Transverse colon (tissue), 4 donors: ENCODE data around the gene ABCG1. TPM values are rescaled to one million over a fixed set of nuclear protein-coding genes. Genes with fewer than 3 reads are reported as not detected.
A peak's percentile ranks its signal among the peaks of the same experiment; 100 is the strongest.

ENCODE experiments used
- DNase-seq: peaks from one replicate; pipeline ENCODE4 v3.0.0-alpha.2; 2019
- H3K27ac ChIP-seq, 4 donors: fragments of 200-600 bp; sonication (generic); 2 replicates each; pipeline ENCODE4 v1.5.1; 2016 to 2018; ENCODE audit warnings: inconsistent platforms in 4 of 4
- H3K27me3 ChIP-seq: fragments of 200-600 bp; sonication (generic); 2 replicates; pipeline ENCODE4 v1.5.1; 2017; ENCODE audit warnings: inconsistent platforms
- H3K36me3 ChIP-seq, 4 donors: fragments of 200-600 bp; sonication (generic); 2 replicates each; pipeline ENCODE4 v1.5.1; 2017 to 2019; ENCODE audit warnings: inconsistent platforms in 4 of 4
- H3K4me1 ChIP-seq, 4 donors: fragments of 200-600 bp; sonication (generic); 2 replicates each; pipeline ENCODE4 v1.5.1; 2017 to 2020; ENCODE audit warnings: inconsistent platforms in 4 of 4
- H3K4me3 ChIP-seq, 4 donors: fragments of 200-600 bp; sonication (generic); 1 replicate in 1 of 4; 2 replicates in 3 of 4; pipeline versions ENCODE4 v1.5.1 to v1.6.1; 2017 to 2019; ENCODE audit warnings: inconsistent platforms in 4 of 4
- H3K9me3 ChIP-seq, 2 donors: fragments of 200-600 bp; sonication (generic); 2 replicates each; pipeline ENCODE4 v1.5.1; 2017 to 2019; ENCODE audit warnings: inconsistent platforms in 2 of 2
- EP300 ChIP-seq: sonication (generic); formaldehyde crosslinking; IDR thresholded peaks from one replicate; pipeline ENCODE4 v1.6.1; 2017; ENCODE audit warnings: antibody characterized with exemption, low read depth
- POLR2A ChIP-seq: fragments of 450-650 bp; IDR thresholded peaks from one replicate; pipeline ENCODE4 v1.6.1; 2016; ENCODE audit warnings: antibody characterized with exemption, mild to moderate bottlenecking, moderate library complexity
- POLR2AphosphoS5 ChIP-seq, 3 donors: sonication (generic); formaldehyde crosslinking; IDR thresholded peaks; one replicate each; pipeline ENCODE4 v1.6.1; 2016; ENCODE audit warnings: antibody characterized with exemption in 3 of 3
- WGBS, 2 donors: methylation state at CpG; one replicate each; pipeline ENCODE4 v1.1.5; 2018; ENCODE audit warnings: low coverage in 1 of 2; 5-methylcytosine and 5-hydroxymethylcytosine counted together
- in situ Hi-C, 4 donors: fragments of 200-750 bp; cut with MboI; loops; one replicate each; pipeline versions ENCODE4 v1.15.0 to v1.15.1; 2017; ENCODE audit warnings: low sequenced_read_pairs in 3 of 4, low pct_ligation_motif_present in 1 of 4, low pct_unique_long_range_greater_than_20kb in 1 of 4
- intact Hi-C: fragments of 100-400 bp; cut with DNase I; formaldehyde crosslinking; loops from one replicate; pipeline ENCODE4 v1.15.1; 2023; ENCODE audit warnings: low total_unique reads
- total RNA-seq, 4 donors: library from RNA; depleted of rRNA; stranded (reverse); fragments of >200 nt; gene quantifications; one replicate each; pipeline ENCODE4 v1.1.0, GENCODE V29; 2016
- TF ChIP-seq, protein P1 (sequence below), 5 experiments: fragments of 200-600 bp in 3 of 5; fragments of 450-650 bp in 2 of 5; sonication (generic) in 3 of 5; IDR thresholded peaks; 1 replicate in 2 of 5; 2 replicates in 3 of 5; pipeline ENCODE4 v1.5.1; 2016 to 2017; ENCODE audit warnings: antibody characterized with exemption in 5 of 5, inconsistent platforms in 3 of 5, mild to moderate bottlenecking in 2 of 5, moderate library complexity in 1 of 5

ABCG1 gene
- total RNA-seq, 4 donors from 2014 or later = 17.1 to 67.7 (median 53.2) TPM

DNA sequence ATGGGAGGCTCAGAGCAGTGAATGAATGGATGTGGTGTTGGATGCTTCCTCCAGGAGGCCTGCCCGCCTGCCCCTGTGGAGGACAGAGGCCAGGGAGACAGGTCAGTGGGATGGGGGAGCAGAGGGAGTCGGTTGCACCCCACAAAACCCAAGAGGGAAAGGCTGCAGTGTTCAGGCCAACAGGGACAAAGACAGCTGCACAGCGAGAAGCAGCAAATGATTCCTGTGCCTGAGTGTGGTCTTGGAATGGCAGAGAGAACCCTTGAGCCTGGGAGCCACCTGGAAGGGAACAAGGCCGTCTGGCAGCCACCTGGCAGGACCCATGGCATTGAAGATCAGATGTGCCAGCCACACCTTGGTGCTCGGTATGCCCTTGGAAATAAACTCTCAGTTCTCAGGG lies 88.2 kb downstream of the ABCG1 start:
- no peak overlapping the region for H3K27ac ChIP-seq
- peaks cover 11% of the 10 kb centered on the region for H3K27me3 ChIP-seq
- whole genome bisulfite sequencing, 2 donors = 40 to 60% methylated on average over 1 to 5 of the region's 5 CpGs
- no peak overlapping the region for H3K4me3 ChIP-seq
- peaks cover 8 to 19% (median 11%) of the 10 kb centered on the region in 4 donors for H3K4me1 ChIP-seq
- intact Hi-C loops (no loop called here), in situ Hi-C loops (loop anchor here in 1 of 4 donors (25.0 kb wide), 1 partner anchor 255 kb away; no protein-coding TSS in a partner anchor)
- TF ChIP-seq POLR2AphosphoS5 (IDR thresholded peaks at IDR 0.05) (peak in 1 of 3 donors; percentile 13), POLR2A (no peak)
- TF ChIP-seq, protein P1, sequence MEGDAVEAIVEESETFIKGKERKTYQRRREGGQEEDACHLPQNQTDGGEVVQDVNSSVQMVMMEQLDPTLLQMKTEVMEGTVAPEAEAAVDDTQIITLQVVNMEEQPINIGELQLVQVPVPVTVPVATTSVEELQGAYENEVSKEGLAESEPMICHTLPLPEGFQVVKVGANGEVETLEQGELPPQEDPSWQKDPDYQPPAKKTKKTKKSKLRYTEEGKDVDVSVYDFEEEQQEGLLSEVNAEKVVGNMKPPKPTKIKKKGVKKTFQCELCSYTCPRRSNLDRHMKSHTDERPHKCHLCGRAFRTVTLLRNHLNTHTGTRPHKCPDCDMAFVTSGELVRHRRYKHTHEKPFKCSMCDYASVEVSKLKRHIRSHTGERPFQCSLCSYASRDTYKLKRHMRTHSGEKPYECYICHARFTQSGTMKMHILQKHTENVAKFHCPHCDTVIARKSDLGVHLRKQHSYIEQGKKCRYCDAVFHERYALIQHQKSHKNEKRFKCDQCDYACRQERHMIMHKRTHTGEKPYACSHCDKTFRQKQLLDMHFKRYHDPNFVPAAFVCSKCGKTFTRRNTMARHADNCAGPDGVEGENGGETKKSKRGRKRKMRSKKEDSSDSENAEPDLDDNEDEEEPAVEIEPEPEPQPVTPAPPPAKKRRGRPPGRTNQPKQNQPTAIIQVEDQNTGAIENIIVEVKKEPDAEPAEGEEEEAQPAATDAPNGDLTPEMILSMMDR (IDR thresholded peaks at IDR 0.05) = no peak
- no peak for DNase-seq
- no peaks in the 10 kb centered on the region for H3K36me3 ChIP-seq
- H3K9me3 ChIP-seq = no peaks in the 10 kb centered on the region

DNA sequence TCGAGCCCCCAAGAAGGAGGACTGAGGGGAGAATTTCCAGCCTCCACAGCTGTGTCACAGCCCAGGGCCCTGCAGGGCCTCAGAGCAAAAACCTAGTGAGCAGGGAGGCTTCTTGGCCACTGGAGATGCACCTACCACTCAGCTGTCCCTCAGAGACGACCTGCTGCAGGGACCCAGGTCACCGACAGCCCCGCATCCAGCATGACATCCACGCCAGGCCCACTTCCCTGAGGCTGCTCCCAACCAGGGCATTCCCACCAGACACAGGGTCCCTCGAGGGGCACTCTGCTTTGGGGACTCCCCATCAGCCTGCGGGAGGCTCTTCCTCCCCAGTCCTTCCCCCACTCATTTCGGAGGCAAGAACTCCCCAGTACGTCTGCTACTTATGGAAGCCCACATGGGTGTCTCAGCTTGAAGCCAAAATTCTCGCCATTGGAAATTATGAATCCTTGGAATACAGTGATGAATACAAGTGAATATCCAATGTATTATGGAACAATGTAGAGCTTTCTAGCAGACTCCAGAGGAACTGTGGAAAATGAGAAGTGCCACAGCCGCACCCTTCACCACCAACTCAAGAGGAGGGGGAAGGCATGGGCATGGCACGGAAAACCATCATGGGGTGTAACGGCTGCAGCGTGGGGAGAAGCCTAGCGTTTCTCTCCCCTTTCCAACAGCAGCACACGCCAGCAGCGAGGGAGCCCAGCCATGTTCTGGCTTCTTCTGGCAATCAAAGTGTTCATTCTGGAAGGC lies 89.4 kb downstream of the ABCG1 start:
- no peaks in the 10 kb centered on the region for H3K36me3 ChIP-seq
- H3K4me3 ChIP-seq = no peak overlapping the region
- H3K27ac ChIP-seq = no peak overlapping the region
- DNase-seq = no peak
- intact Hi-C loops = no loop called here
- TF ChIP-seq, protein P1 (IDR thresholded peaks at IDR 0.05) = no peak
- TF ChIP-seq EP300 = no peak
- TF ChIP-seq POLR2AphosphoS5 (IDR thresholded peaks at IDR 0.05) = no peak
- no peak for TF ChIP-seq POLR2A
- in situ Hi-C loops = loop anchor here in 1 of 4 donors (25.0 kb wide), 1 partner anchor 254 kb away; no protein-coding TSS in a partner anchor
- peaks cover 11% of the 10 kb centered on the region for H3K27me3 ChIP-seq
- peaks cover 15 to 31% (median 23%) of the 10 kb centered on the region in 4 donors for H3K4me1 ChIP-seq
- no peaks in the 10 kb centered on the region for H3K9me3 ChIP-seq
- 78 to 82% methylated on average over 8 to 17 of the region's 17 CpGs for WGBS, 2 donors

DNA sequence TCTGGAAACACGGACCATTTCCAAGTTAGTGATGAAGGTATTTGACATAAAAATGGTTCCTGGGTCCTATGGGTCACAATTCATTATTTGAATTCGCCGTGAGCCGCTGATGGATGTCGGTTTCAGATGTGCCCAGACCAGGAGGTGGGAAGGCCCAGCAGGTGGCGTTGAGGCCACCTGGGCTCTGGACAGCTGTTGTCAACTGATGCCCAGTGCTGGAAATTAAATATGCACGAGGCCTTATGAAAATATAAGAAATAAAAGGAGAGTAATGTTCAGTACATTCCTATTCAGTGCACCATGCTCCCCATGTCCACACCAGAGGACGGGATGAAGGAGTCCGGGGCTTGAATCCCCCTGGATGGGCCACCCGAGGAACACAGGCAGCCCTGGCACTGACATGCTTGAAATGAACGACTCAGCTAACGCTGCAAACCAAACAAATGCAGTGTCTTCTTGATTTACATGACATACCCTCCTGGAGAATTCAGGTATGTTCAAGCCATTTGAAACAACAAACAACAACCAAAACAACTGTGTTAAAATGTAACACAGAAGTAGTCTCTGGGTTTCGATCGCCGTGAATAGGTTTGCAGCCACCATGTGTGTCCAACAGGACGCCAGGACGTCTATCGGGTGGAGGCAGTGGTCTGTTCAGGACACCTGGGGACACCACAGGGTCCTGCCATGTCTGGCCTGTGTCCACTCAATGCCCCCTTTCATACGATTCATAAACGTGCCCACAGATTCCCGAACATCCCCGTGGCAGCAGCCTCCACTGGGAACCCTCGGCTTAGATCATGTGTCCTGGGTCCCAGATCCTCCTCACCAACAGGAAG lies 90.2 kb downstream of the ABCG1 start:
- no peak for DNase-seq
- TF ChIP-seq, protein P1 (IDR thresholded peaks at IDR 0.05) = peak in 3 of 5 experiments; percentile 10 to 44 (median 30)
- TF ChIP-seq POLR2A (no peak), EP300 (no peak)
- H3K4me3 ChIP-seq = no peak overlapping the region
- peaks cover 11% of the 10 kb centered on the region for H3K27me3 ChIP-seq
- H3K9me3 ChIP-seq = no peaks in the 10 kb centered on the region
- peak overlapping the region in 1 of 4 donors; percentile 2 for H3K27ac ChIP-seq
- intact Hi-C loops = no loop called here
- in situ Hi-C loops = loop anchor here in 1 of 4 donors (25.0 kb wide), 1 partner anchor 253 kb away; no protein-coding TSS in a partner anchor
- H3K4me1 ChIP-seq = peaks cover 18 to 38% (median 24%) of the 10 kb centered on the region in 4 donors
- no peaks in the 10 kb centered on the region for H3K36me3 ChIP-seq
- 37 to 48% methylated on average over 9 to 23 of the region's 23 CpGs for WGBS, 2 donors

DNA sequence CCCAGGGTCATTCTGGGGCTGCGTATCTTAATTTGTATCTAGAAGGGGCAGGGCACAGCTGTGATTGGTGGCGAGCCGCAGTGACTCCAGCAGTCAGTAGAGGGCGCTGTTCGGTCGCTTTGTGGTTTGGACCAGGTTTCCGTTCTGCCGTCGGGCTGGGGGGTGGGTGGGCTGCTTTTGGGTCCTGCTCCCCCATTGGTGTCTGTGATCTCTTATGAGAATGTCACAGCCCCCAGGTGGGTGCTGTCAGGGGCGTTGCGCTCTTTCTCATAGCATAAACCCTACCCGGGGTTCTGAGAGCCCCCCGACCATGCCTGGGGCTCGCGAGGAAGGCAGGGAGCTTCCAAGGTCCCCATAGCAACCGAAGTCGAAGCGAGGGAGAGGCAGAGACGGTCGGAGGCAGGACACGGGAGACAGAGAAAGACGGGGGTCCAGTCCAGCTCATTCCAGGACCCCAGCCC lies 90.8 kb downstream of the ABCG1 start:
- TF ChIP-seq EP300 = no peak
- TF ChIP-seq, protein P1 (IDR thresholded peaks at IDR 0.05) = peak; percentile 70 to 90 (median 86)
- no peak for TF ChIP-seq POLR2AphosphoS5 (IDR thresholded peaks at IDR 0.05)
- TF ChIP-seq POLR2A = peak; percentile 18
- H3K27me3 ChIP-seq = peaks cover 11% of the 10 kb centered on the region
- intact Hi-C loops (no loop called here), in situ Hi-C loops (loop anchor here in 1 of 4 donors (25.0 kb wide), 1 partner anchor 253 kb away; no protein-coding TSS in a partner anchor)
- peak overlapping the region; percentile 4 to 87 (median 82) for H3K27ac ChIP-seq
- H3K36me3 ChIP-seq = no peaks in the 10 kb centered on the region
- no peaks in the 10 kb centered on the region for H3K9me3 ChIP-seq
- H3K4me1 ChIP-seq = peaks cover 18 to 45% (median 24%) of the 10 kb centered on the region in 4 donors
- H3K4me3 ChIP-seq = no peak overlapping the region
- DNase-seq = peak; percentile 80
- WGBS, 2 donors = 10% methylated on average over 21 of the region's 22 CpGs; no CpG with 5 or more reads in 1 of the 2 donors
